A549 treated with ZK216348 at 1 μM for 4 hours (cell line): ENCODE measurements around the gene FAM78A. TPM values are rescaled to one million over a fixed set of nuclear protein-coding genes. Genes with fewer than 3 reads are reported as not detected.

Source experiments
- total RNA-seq: library from RNA; stranded (reverse); fragments of 200-300 nt; extraction: Qiagen RNA extraction; gene quantifications from 5 replicates; pipeline ENCODE4 v1.2.3, GENCODE V29; 2022; ENCODE audit warnings: low read depth

The FAM78A gene
- 0.13 to 0.48 TPM (median 0.42 TPM) in 5 replicates for total RNA-seq

GRCh38 chr9:131276094-131276888, at the start of gene FAM78A:
Gene FAM78A, minus strand, starts transcription at chr9:131276510. Its CDS starts 331 bp downstream, at chr9:131276179.

GRCh38 chr9:131289301-131290035, 13.2 kb upstream of the FAM78A start, which contains the start of gene PLPP7:
Gene PLPP7, plus strand, starts transcription at chr9:131289723. Its CDS starts 275 bp downstream, at chr9:131289998.

Other genes starting within 250 kb of the FAM78A start
- gene AIF1L, start 180.0 kb downstream of the FAM78A start, total RNA-seq = 1.4 to 2.1 TPM (median 1.5 TPM) in 5 replicates
- 21.7 to 29.5 TPM (median 26.4 TPM) in 5 replicates for gene NUP214, start 150.9 kb downstream of the FAM78A start, total RNA-seq
- not detected in 5 replicates for gene PLPP7, start 13.2 kb upstream of the FAM78A start, total RNA-seq
- gene PRRC2B, start 117.6 kb upstream of the FAM78A start, total RNA-seq = 38.3 to 77.5 TPM (median 73.3 TPM) in 5 replicates
- 11.0 to 20.8 TPM (median 19.3 TPM) in 5 replicates for gene POMT1, start 226.4 kb upstream of the FAM78A start, total RNA-seq